Mucosa of descending colon (tissue), 3 donors: ENCODE data around the gene PRR35. TPM values are rescaled to one million over a fixed set of nuclear protein-coding genes. Genes with fewer than 3 reads are reported as not detected.

ENCODE experiments used
- ATAC-seq: fragments of 200-7000 bp; cut with Tn5 transposase; one replicate; pipeline ENCODE4 v1.9.1; 2020; ENCODE audit warnings: mild to moderate bottlenecking, moderate library complexity
- DNase-seq, 3 donors: peaks; one replicate each; pipeline ENCODE4 v3.0.0-alpha.2; 2020
- H3K36me3 ChIP-seq: fragments of 200-600 bp; one replicate; pipeline ENCODE4 v1.8.0; 2021; ENCODE audit warnings: low read depth, mild to moderate bottlenecking
- H3K4me1 ChIP-seq: fragments of 200-600 bp; one replicate; pipeline ENCODE4 v1.8.0; 2021; ENCODE audit warnings: low read depth, mild to moderate bottlenecking
- H3K4me3 ChIP-seq: fragments of 200-600 bp; one replicate; pipeline ENCODE4 v1.8.0; 2021; ENCODE audit warnings: mild to moderate bottlenecking
- H3K9me3 ChIP-seq: fragments of 200-600 bp; one replicate; pipeline ENCODE4 v1.8.0; 2021; ENCODE audit warnings: mild to moderate bottlenecking
- intact Hi-C, 2 donors: fragments of 100-400 bp; cut with DNase I in 1 of 2; cut with micrococcal nuclease in 1 of 2; formaldehyde crosslinking; loops; one replicate each; pipeline versions ENCODE4 v1.11.0 to v1.11.1; 2022; cut with DNase I, micrococcal nuclease
- total RNA-seq, 3 donors: library from RNA; stranded (reverse); fragmentation: NEBNext Ultra II Directional in 2 of 3; extraction: Animal tissue kit (Norgen Biotek cat#: 25700) in 2 of 3; gene quantifications; one replicate each; pipeline versions ENCODE4 v1.2.1 to v1.2.4, GENCODE V29; 2021 to 2023
- TF ChIP-seq, protein P1 (sequence below): fragments of 200-600 bp; IDR thresholded peaks from one replicate; pipeline ENCODE4 v1.8.0; 2022; ENCODE audit warnings: antibody characterized with exemption, mild to moderate bottlenecking
- donor health status: DM: no; HTN: no; CAD: no; lungs with moderate emphysema.
- donor health status: DM: no; HTN: no; CAD: no.
- donor health status: DM: no; HTN: yes; CAD: no.

The PRR35 gene
- total RNA-seq, 3 donors from 2014 or later: not detected

DNA sequence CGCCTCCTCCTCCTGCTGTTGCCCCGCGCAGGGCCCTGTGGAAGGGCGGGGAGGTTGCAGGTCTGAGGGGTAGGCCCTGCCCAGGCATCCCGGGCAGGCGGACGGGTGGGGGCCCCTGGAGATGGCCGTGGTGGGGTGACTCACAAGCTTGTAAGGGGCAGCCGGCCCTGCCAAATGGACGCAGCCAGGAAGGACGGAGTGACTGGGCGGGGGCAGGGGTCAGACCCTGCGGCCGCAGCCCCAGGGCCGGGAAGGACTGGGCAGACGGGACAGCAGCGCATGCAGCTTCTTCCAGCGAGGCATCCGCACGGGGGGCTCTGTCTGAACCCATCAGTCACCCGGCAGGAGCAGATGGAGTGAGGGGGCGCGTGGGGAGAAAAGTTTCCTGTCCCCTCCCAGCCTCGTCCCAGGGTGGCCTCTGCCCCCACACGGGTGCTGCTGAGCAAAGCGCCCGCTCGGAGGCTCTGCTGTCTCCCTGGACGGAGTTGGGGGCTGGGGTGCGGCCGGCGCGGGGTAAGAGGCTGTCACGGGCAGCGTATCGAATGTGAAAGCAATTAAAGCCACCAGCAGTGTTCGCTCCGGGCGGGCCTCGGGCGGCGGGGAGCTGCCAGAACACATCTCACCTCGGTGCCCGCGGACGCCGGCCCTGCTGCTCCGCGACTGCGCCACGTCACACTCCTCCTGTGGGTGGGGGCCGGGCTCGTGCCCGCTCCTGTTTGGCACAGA, 5.4 kb upstream of the PRR35 start:
- no peaks in the 10 kb centered on the region for H3K36me3 ChIP-seq
- no peak overlapping the region for H3K4me3 ChIP-seq
- H3K9me3 ChIP-seq: no peaks in the 10 kb centered on the region
- ATAC-seq: peak; percentile 69
- intact Hi-C loops: no loop called here
- DNase-seq: no peak
- TF ChIP-seq, protein P1, sequence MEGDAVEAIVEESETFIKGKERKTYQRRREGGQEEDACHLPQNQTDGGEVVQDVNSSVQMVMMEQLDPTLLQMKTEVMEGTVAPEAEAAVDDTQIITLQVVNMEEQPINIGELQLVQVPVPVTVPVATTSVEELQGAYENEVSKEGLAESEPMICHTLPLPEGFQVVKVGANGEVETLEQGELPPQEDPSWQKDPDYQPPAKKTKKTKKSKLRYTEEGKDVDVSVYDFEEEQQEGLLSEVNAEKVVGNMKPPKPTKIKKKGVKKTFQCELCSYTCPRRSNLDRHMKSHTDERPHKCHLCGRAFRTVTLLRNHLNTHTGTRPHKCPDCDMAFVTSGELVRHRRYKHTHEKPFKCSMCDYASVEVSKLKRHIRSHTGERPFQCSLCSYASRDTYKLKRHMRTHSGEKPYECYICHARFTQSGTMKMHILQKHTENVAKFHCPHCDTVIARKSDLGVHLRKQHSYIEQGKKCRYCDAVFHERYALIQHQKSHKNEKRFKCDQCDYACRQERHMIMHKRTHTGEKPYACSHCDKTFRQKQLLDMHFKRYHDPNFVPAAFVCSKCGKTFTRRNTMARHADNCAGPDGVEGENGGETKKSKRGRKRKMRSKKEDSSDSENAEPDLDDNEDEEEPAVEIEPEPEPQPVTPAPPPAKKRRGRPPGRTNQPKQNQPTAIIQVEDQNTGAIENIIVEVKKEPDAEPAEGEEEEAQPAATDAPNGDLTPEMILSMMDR: no peak
- H3K4me1 ChIP-seq: peaks cover 5% of the 10 kb centered on the region

DNA sequence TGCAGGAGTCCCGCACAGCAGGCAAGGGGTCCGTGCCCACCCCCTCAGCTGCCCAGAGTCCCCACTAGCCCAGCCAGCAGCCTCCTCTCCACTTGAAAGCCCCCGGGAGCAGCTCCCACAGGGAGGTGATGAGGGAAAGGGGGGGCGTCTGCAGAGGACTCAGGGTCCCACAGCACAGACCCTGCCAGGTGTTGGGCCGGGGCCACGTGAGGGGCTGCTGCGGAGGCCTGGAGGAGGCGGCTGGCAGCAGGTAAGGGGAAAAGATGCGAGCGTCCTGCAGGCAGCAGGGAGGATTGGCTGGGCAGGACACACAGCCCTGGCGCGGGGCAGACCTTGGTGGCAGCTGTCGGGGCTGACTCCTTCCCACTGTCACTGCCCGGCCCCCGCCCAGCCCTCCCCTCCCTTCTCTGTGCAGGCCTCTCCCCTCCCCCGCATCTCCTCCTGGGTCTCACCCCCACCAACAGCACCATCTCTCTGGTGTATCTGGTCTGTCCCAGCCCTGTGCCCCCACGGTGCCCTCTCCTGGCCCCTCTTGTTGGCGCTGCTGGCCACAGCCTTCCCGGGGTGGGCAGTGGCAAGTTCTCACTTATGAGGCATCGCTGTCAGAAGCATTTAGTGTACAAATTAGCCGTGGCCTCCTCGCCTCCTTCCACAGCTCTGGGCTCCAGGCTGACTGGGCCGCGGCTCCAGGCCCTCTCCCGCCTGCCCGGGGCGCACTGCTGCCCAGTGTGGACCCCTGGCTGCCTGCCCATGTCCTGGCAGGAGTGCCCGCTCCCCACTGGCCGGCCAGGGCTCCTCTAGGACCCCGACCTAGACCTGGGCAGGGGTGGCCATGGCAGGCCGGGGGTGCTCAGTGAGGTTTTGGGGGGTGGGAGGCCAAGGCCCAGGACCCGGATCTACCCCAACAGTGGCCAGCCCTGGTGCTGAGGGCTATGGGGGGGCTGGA, 4.4 kb upstream of the PRR35 start:
- intact Hi-C loops: no loop called here
- H3K36me3 ChIP-seq: no peaks in the 10 kb centered on the region
- TF ChIP-seq, protein P1: no peak

GRCh38 chr16:556474-557173, 3.6 kb upstream of the PRR35 start:
- H3K9me3 ChIP-seq: no peaks in the 10 kb centered on the region
- TF ChIP-seq, protein P1: no peak
- no peaks in the 10 kb centered on the region for H3K36me3 ChIP-seq
- H3K4me3 ChIP-seq: no peak overlapping the region
- ATAC-seq: no peak
- no peak for DNase-seq
- intact Hi-C loops: no loop called here
- peaks cover 5% of the 10 kb centered on the region for H3K4me1 ChIP-seq

More for the DNA sequence above, 4.4 kb upstream of the PRR35 start:
- DNase-seq (no peak), ATAC-seq (peak; percentile 2)
- Histone ChIP-seq H3K4me3 (no peak overlapping the region), H3K4me1 (peaks cover 5% of the 10 kb centered on the region), H3K9me3 (no peaks in the 10 kb centered on the region)

DNA sequence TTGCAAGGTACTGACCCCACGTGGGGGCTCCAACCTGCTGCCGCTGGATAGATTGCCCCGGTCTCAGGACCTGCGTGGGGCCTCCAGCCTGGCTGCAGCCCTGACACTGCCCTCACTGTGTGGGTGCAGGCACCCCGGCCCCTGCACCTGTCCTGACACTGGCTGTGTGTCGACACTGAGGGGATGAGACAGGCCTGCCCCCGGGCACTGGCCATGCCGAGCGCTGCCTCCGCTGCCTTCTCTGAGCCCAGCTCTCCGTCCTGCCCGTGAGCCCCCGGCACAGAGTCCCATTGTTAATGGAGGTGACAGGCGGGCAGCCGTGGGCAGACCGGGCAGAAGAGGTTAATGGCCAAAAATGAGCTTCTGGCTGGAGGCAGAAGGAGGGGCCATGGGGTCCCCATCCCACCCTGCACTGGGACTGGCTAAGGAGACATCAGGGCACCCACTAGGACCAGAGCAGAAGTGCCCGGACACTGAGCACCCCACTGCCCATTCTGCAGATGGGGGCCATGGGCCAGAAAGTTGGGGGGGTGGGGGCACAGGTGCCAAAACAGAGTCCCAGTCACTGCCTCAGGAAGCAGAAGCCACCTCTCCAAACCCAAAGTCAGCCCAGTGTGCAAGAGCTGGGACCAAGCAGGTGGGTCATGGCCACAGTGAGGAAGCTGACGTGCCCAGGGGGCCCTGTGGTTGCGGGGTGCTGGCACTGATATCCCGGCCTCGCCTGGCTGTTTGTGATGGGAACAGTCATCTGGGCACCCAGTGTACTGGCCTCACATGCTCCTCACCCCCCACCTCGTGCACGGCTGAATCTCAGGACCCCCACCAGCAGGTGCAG, 2.5 kb upstream of the PRR35 start:
- TF ChIP-seq, protein P1: no peak
- intact Hi-C loops: no loop called here
- no peak for DNase-seq

More for the DNA sequence above, 2.5 kb upstream of the PRR35 start:
- peaks cover 5% of the 10 kb centered on the region for H3K4me1 ChIP-seq
- no peak overlapping the region for H3K4me3 ChIP-seq
- no peak for ATAC-seq
- no peaks in the 10 kb centered on the region for H3K9me3 ChIP-seq
- no peaks in the 10 kb centered on the region for H3K36me3 ChIP-seq
